ENCODE measurements around the gene NPW. TPM values are rescaled to one million over a fixed set of nuclear protein-coding genes. Genes with fewer than 3 reads are reported as not detected.

NPW gene
- total RNA-seq, 2 experiments from 2014 or later, result 24.3 to 28.3 TPM

GRCh38 chr16:2057438-2057837, 37.9 kb downstream of the NPW start:
- ChIA-PET CTCF (interaction anchor here (2.1 kb wide), 1 partner anchor 83 kb away, joined by 6 read pairs; no protein-coding TSS in a partner anchor), POLR2A (interaction anchor here (0.7 kb wide), 1 partner anchor 589 kb away, joined by 3 read pairs; no protein-coding TSS in a partner anchor)
- H3K4me1 Mint-ChIP-seq (ENCODE audit: low read depth), result no peaks in the 10 kb centered on the region
- peaks cover 6% of the 10 kb centered on the region for H3K36me3 Mint-ChIP-seq (ENCODE audit: low read depth)
- no peak overlapping the region for H3K4me3 Mint-ChIP-seq
- no peaks in the 10 kb centered on the region for H3K27me3 Mint-ChIP-seq
- no peak for DNase-seq
- no peaks in the 10 kb centered on the region for H3K9me3 Mint-ChIP-seq
- TF ChIP-seq CTCF (IDR thresholded peaks at IDR 0.05), result no peak
- intact Hi-C loops (cut with micrococcal nuclease), result no loop called here
- no peak overlapping the region for H3K27ac Mint-ChIP-seq
- ATAC-seq, result no peak

- peaks cover 6% of the 10 kb centered on the region for H3K36me3 Mint-ChIP-seq (ENCODE audit: low read depth)
- no peak for TF ChIP-seq CTCF (IDR thresholded peaks at IDR 0.05)
- no peaks in the 10 kb centered on the region for H3K9me3 Mint-ChIP-seq
- H3K27me3 Mint-ChIP-seq, result no peaks in the 10 kb centered on the region
- POLR2A ChIA-PET, result no interaction called here
- CTCF ChIA-PET, result interaction anchor here (2.1 kb wide), 1 partner anchor 82 kb away, joined by 6 read pairs; no protein-coding TSS in a partner anchor
- no peaks in the 10 kb centered on the region for H3K4me1 Mint-ChIP-seq (ENCODE audit: low read depth)
- H3K4me3 Mint-ChIP-seq, result no peak overlapping the region
- no peak overlapping the region for H3K27ac Mint-ChIP-seq
- intact Hi-C loops (cut with micrococcal nuclease), result no loop called here
- no peak for DNase-seq
- no peak for ATAC-seq
These were observed 38.8 kb downstream of the NPW start for GRCh38 chr16:2058420-2058819.

GRCh38 chr16:2058872-2059271, 39.3 kb downstream of the NPW start:
- no peaks in the 10 kb centered on the region for H3K9me3 Mint-ChIP-seq
- POLR2A ChIA-PET, result interaction anchor here (0.7 kb wide), 1 partner anchor 130 kb away, joined by 3 read pairs; no protein-coding TSS in a partner anchor

GRCh38 chr16:2060346-2060745, 40.8 kb downstream of the NPW start:
- no peaks in the 10 kb centered on the region for H3K4me1 Mint-ChIP-seq (ENCODE audit: low read depth)
- H3K4me3 Mint-ChIP-seq, result no peak overlapping the region
- intact Hi-C loops (cut with micrococcal nuclease), result no loop called here
- no peak overlapping the region for H3K27ac Mint-ChIP-seq
- peaks cover 1% of the 10 kb centered on the region for H3K36me3 Mint-ChIP-seq (ENCODE audit: low read depth)
- ChIA-PET CTCF (no interaction called here), POLR2A (interaction anchor here (0.6 kb wide), 1 partner anchor 10 kb away, joined by 3 read pairs; no protein-coding TSS in a partner anchor)
- H3K27me3 Mint-ChIP-seq, result no peaks in the 10 kb centered on the region
- TF ChIP-seq CTCF (IDR thresholded peaks at IDR 0.05), result no peak
- ATAC-seq, result no peak
- no peaks in the 10 kb centered on the region for H3K9me3 Mint-ChIP-seq
- DNase-seq, result no peak

More at GRCh38 chr16:2058872-2059271, 39.3 kb downstream of the NPW start:
- CTCF ChIA-PET, result interaction anchor here (0.7 to 2.1 kb wide), 2 partner anchors 82 to 188 kb away, joined by 3 to 6 read pairs; no protein-coding TSS in a partner anchor
- no peaks in the 10 kb centered on the region for H3K4me1 Mint-ChIP-seq (ENCODE audit: low read depth)
- no peaks in the 10 kb centered on the region for H3K27me3 Mint-ChIP-seq
- peaks cover 1% of the 10 kb centered on the region for H3K36me3 Mint-ChIP-seq (ENCODE audit: low read depth)
- intact Hi-C loops (cut with micrococcal nuclease), result no loop called here
- no peak overlapping the region for H3K27ac Mint-ChIP-seq
- ATAC-seq, result no peak
- no peak for DNase-seq
- TF ChIP-seq CTCF (IDR thresholded peaks at IDR 0.05), result no peak
- no peak overlapping the region for H3K4me3 Mint-ChIP-seq

GRCh38 chr16:2061023-2061422, 41.4 kb downstream of the NPW start:
- Mint-ChIP-seq H3K9me3 (no peaks in the 10 kb centered on the region), H3K4me3 (no peak overlapping the region), H3K4me1 (ENCODE audit: low read depth) (no peaks in the 10 kb centered on the region), H3K27me3 (no peaks in the 10 kb centered on the region), H3K27ac (no peak overlapping the region), H3K36me3 (ENCODE audit: low read depth) (peaks cover 3% of the 10 kb centered on the region)
- no peak for ATAC-seq
- CTCF ChIA-PET, result no interaction called here
- TF ChIP-seq CTCF (IDR thresholded peaks at IDR 0.05), result no peak
- DNase-seq, result no peak
- intact Hi-C loops (cut with micrococcal nuclease), result no loop called here
- POLR2A ChIA-PET, result no interaction called here

Measured in activated CD8-positive, alpha-beta T cell treated with anti-CD3 and anti-CD28 coated beads for 36 hours (primary cell).